Stomach smooth muscle (tissue), 2 donors: ENCODE measurements around the gene ALKBH3.

Experiments used
- H3K27ac ChIP-seq: one replicate; pipeline ENCODE4 v1.7.0; 2013; ENCODE audit warnings: mild to moderate bottlenecking, low read length, inconsistent platforms
- H3K27me3 ChIP-seq, 2 donors: one replicate each; pipeline ENCODE4 v1.7.0; 2013; ENCODE audit warnings: low read length in 2 of 2; ENCODE audit not compliant: insufficient read depth in 2 of 2, control insufficient read depth in 1 of 2
- H3K36me3 ChIP-seq, 2 donors: one replicate each; pipeline ENCODE4 v1.7.0; 2013; ENCODE audit warnings: low read length in 2 of 2; ENCODE audit not compliant: control insufficient read depth in 2 of 2, insufficient read depth in 2 of 2
- H3K4me1 ChIP-seq: one replicate; pipeline ENCODE4 v1.7.0; 2013; ENCODE audit warnings: low read length; ENCODE audit not compliant: control insufficient read depth, insufficient read depth
- H3K4me3 ChIP-seq, 2 donors: one replicate each; pipeline ENCODE4 v1.7.0; 2013; ENCODE audit warnings: low read length in 2 of 2
- H3K9ac ChIP-seq, 2 donors: one replicate each; pipeline ENCODE4 v1.7.0; 2013; ENCODE audit warnings: low read length in 2 of 2, mild to moderate bottlenecking in 1 of 2
- H3K9me3 ChIP-seq, 2 donors: one replicate each; pipeline ENCODE4 v1.7.0; 2013; ENCODE audit warnings: low read length in 2 of 2; ENCODE audit not compliant: control insufficient read depth in 2 of 2
- donor health status: healthy.
- donor health status: Pancreatic carcinoma.

The ALKBH3 gene

GRCh38 chr11:43908191-43908590, 27.6 kb downstream of the ALKBH3 start:
- Histone ChIP-seq H3K4me1 (peaks cover 4% of the 10 kb centered on the region), H3K9ac (no peak overlapping the region), H3K4me3 (no peak overlapping the region), H3K27ac (no peak overlapping the region), H3K27me3 (no peaks in the 10 kb centered on the region), H3K36me3 (peaks cover 21 to 29% of the 10 kb centered on the region in 2 donors), H3K9me3 (no peaks in the 10 kb centered on the region)

- no peak overlapping the region for H3K4me3 ChIP-seq
- no peaks in the 10 kb centered on the region for H3K27me3 ChIP-seq
- peaks cover 21 to 28% of the 10 kb centered on the region in 2 donors for H3K36me3 ChIP-seq
- H3K27ac ChIP-seq, result no peak overlapping the region
- no peaks in the 10 kb centered on the region for H3K9me3 ChIP-seq
- H3K9ac ChIP-seq, result no peak overlapping the region
- H3K4me1 ChIP-seq, result peaks cover 4% of the 10 kb centered on the region
These were observed 28.1 kb downstream of the ALKBH3 start for GRCh38 chr11:43908683-43909082.

GRCh38 chr11:43913829-43914380, 33.3 kb downstream of the ALKBH3 start:
- no peaks in the 10 kb centered on the region for H3K9me3 ChIP-seq
- H3K4me3 ChIP-seq, result no peak overlapping the region
- peaks cover 17 to 19% of the 10 kb centered on the region in 2 donors for H3K36me3 ChIP-seq
- H3K27me3 ChIP-seq, result no peaks in the 10 kb centered on the region
- H3K9ac ChIP-seq, result no peak overlapping the region
- no peak overlapping the region for H3K27ac ChIP-seq
- peaks cover 2% of the 10 kb centered on the region for H3K4me1 ChIP-seq

- Histone ChIP-seq H3K9ac (no peak overlapping the region), H3K27me3 (no peaks in the 10 kb centered on the region), H3K4me3 (no peak overlapping the region), H3K27ac (no peak overlapping the region), H3K9me3 (no peaks in the 10 kb centered on the region), H3K36me3 (peaks cover 15 to 19% of the 10 kb centered on the region in 2 donors), H3K4me1 (peaks cover 4% of the 10 kb centered on the region)
These were observed 33.8 kb downstream of the ALKBH3 start for GRCh38 chr11:43914466-43914865.

- peaks cover 24% of the 10 kb centered on the region for H3K4me1 ChIP-seq
- H3K36me3 ChIP-seq, result peaks cover 6 to 14% of the 10 kb centered on the region in 2 donors
- no peaks in the 10 kb centered on the region for H3K9me3 ChIP-seq
- no peaks in the 10 kb centered on the region for H3K27me3 ChIP-seq
- H3K9ac ChIP-seq, result no peak overlapping the region
- H3K4me3 ChIP-seq, result no peak overlapping the region
- H3K27ac ChIP-seq, result no peak overlapping the region
These were observed 36.0 kb downstream of the ALKBH3 start for GRCh38 chr11:43916621-43917020.

- Histone ChIP-seq H3K9ac (no peak overlapping the region), H3K27ac (peak overlapping the region; percentile 32), H3K4me1 (peaks cover 36% of the 10 kb centered on the region), H3K36me3 (peaks cover 4 to 14% of the 10 kb centered on the region in 2 donors), H3K27me3 (no peaks in the 10 kb centered on the region), H3K4me3 (no peak overlapping the region), H3K9me3 (no peaks in the 10 kb centered on the region)
These were observed 37.2 kb downstream of the ALKBH3 start for GRCh38 chr11:43917851-43918250.

- H3K4me1 ChIP-seq, result peaks cover 44% of the 10 kb centered on the region
- H3K27ac ChIP-seq, result no peak overlapping the region
- H3K36me3 ChIP-seq, result peaks cover 4 to 11% of the 10 kb centered on the region in 2 donors
These were observed 38.0 kb downstream of the ALKBH3 start for GRCh38 chr11:43918662-43919061.

GRCh38 chr11:43919852-43920597, 39.4 kb downstream of the ALKBH3 start:
- H3K27me3 ChIP-seq, result no peaks in the 10 kb centered on the region
- peak overlapping the region in 1 of 2 donors; percentile 21 for H3K9ac ChIP-seq
- no peaks in the 10 kb centered on the region for H3K9me3 ChIP-seq
- H3K4me3 ChIP-seq, result peak overlapping the region in 1 of 2 donors; percentile 15
- H3K36me3 ChIP-seq, result peaks cover 4 to 9% of the 10 kb centered on the region in 2 donors
- peak overlapping the region; percentile 95 for H3K27ac ChIP-seq
- peaks cover 58% of the 10 kb centered on the region for H3K4me1 ChIP-seq

More at GRCh38 chr11:43918662-43919061, 38.0 kb downstream of the ALKBH3 start:
- H3K27me3 ChIP-seq, result no peaks in the 10 kb centered on the region
- H3K9me3 ChIP-seq, result no peaks in the 10 kb centered on the region
- no peak overlapping the region for H3K4me3 ChIP-seq
- no peak overlapping the region for H3K9ac ChIP-seq

- Histone ChIP-seq H3K9me3 (no peaks in the 10 kb centered on the region), H3K36me3 (peaks cover 4 to 9% of the 10 kb centered on the region in 2 donors), H3K4me1 (peaks cover 65% of the 10 kb centered on the region), H3K9ac (peak overlapping the region in 1 of 2 donors; percentile 47), H3K4me3 (peak overlapping the region in 1 of 2 donors; percentile 15), H3K27me3 (no peaks in the 10 kb centered on the region), H3K27ac (peak overlapping the region; percentile 95)
These were observed 40.2 kb downstream of the ALKBH3 start for GRCh38 chr11:43920598-43921419.

GRCh38 chr11:43921561-43922294, 41.1 kb downstream of the ALKBH3 start:
- H3K27me3 ChIP-seq, result no peaks in the 10 kb centered on the region
- peak overlapping the region; percentile 95 for H3K27ac ChIP-seq
- H3K4me3 ChIP-seq, result peak overlapping the region; percentile 11 to 62
- H3K4me1 ChIP-seq, result peaks cover 74% of the 10 kb centered on the region
- peak overlapping the region; percentile 44 to 58 for H3K9ac ChIP-seq
- peaks cover 4 to 9% of the 10 kb centered on the region in 2 donors for H3K36me3 ChIP-seq
- no peaks in the 10 kb centered on the region for H3K9me3 ChIP-seq
